ENCODE measurements around the gene BPIFB2. TPM values are rescaled to one million over a fixed set of nuclear protein-coding genes. Genes with fewer than 3 reads are reported as not detected.

The BPIFB2 gene
- total RNA-seq, 1 experiment from 2014 or later = 0.15 TPM

DNA sequence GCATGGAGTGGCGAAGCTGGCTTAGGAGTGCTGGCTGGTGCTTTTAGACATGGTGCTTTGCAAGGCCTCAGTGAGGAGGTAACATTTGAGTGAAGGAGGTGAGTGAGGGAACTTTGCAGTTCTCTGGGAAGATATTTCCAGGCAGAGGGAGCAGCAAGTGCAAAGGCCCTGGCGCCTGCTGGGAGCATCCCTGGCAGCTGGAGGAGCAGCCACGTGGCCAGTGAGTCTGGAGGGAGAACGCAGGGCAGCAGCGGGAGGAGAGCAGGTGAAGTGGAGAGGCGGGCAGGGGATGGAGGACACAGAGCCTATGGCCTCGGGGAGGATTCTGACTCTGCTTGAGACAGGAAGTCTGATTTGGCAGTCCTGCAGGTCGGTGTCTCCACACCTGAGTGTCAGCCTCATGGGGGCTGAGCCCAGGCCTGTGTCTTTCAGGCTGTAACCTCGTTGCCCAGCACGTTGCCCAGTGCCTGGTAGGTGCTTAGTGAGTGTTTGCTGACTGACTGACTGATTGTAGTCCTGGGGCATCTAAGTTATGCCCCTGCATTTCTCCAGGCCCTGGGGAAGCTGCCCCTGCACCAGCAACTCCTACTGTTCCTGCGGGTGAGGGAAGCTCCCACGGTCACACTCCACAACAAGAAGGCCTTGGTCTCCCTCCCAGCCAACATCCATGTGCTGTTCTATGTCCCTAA lies 60.9 kb downstream of the BPIFB2 start:
- Histone ChIP-seq H2AFZ (ENCODE audit: low read depth, low read length, poor library complexity, severe bottlenecking) (no peak overlapping the region), H3K9ac (ENCODE audit: low read length) (no peak overlapping the region), H3K4me2 (ENCODE audit: low read length) (no peak overlapping the region), H3K9me2 (ENCODE audit: insufficient read depth) (no peaks in the 10 kb centered on the region), H4K20me1 (ENCODE audit: insufficient read depth) (no peaks in the 10 kb centered on the region), H3K79me2 (ENCODE audit: insufficient read depth, low read length) (no peaks in the 10 kb centered on the region), H3K27me3 (ENCODE audit: insufficient read depth, low read length) (no peaks in the 10 kb centered on the region), H3K9me3 (ENCODE audit: control insufficient read depth in 1 of 2, insufficient read depth in 1 of 2, low read depth in 1 of 2, low read length in 2 of 2) (no peaks in the 10 kb centered on the region), H3K4me3 (replicated peaks in 1 of 2; ENCODE audit: low read depth in 1 of 2, low read length in 2 of 2) (no peak overlapping the region), H3K27ac (ENCODE audit: low read depth, low read length) (no peak overlapping the region), H3K36me3 (ENCODE audit: control insufficient read depth in 1 of 2, insufficient read depth in 2 of 2, low read length in 2 of 2) (no peaks in the 10 kb centered on the region), H3K4me1 (ENCODE audit: control insufficient read depth in 1 of 2, insufficient read depth in 2 of 2, low read length in 2 of 2) (no peaks in the 10 kb centered on the region)
- BruUV-seq (replicated peaks) = no TSS peak
- intact Hi-C loops (cut with micrococcal nuclease) = no loop called here
- ChIA-PET CTCF (interaction anchor here (0.9 kb wide), 1 partner anchor 8 kb away, joined by 5 read pairs; no protein-coding TSS in a partner anchor), RAD21 (ENCODE audit: low non-redundant PET in 1 of 2, low total read pairs in 2 of 2, uncharacterized antibody in 2 of 2, unreplicated experiment in 2 of 2) (no interaction called here), POLR2A (no interaction called here)
- TF ChIP-seq, protein P1, sequence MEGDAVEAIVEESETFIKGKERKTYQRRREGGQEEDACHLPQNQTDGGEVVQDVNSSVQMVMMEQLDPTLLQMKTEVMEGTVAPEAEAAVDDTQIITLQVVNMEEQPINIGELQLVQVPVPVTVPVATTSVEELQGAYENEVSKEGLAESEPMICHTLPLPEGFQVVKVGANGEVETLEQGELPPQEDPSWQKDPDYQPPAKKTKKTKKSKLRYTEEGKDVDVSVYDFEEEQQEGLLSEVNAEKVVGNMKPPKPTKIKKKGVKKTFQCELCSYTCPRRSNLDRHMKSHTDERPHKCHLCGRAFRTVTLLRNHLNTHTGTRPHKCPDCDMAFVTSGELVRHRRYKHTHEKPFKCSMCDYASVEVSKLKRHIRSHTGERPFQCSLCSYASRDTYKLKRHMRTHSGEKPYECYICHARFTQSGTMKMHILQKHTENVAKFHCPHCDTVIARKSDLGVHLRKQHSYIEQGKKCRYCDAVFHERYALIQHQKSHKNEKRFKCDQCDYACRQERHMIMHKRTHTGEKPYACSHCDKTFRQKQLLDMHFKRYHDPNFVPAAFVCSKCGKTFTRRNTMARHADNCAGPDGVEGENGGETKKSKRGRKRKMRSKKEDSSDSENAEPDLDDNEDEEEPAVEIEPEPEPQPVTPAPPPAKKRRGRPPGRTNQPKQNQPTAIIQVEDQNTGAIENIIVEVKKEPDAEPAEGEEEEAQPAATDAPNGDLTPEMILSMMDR (IDR thresholded peaks at IDR 0.05 in 2 of 3, conservative IDR thresholded peaks at IDR 0.05 in 1 of 3; ENCODE audit: borderline replicate concordance in 1 of 3, insufficient read depth in 1 of 3, low read depth in 2 of 3, low read length in 2 of 3) = no peak
- TF ChIP-seq RAD21 (IDR thresholded peaks at IDR 0.05; ENCODE audit: low read depth) = no peak
- no peak for TF ChIP-seq CEBPB (IDR thresholded peaks at IDR 0.05; ENCODE audit: low read depth)
- no peak for TF ChIP-seq ZFX (IDR thresholded peaks at IDR 0.05)
- no peak for TF ChIP-seq FOSL1 (IDR thresholded peaks at IDR 0.05; ENCODE audit: low read depth)
- TF ChIP-seq, protein P2, sequence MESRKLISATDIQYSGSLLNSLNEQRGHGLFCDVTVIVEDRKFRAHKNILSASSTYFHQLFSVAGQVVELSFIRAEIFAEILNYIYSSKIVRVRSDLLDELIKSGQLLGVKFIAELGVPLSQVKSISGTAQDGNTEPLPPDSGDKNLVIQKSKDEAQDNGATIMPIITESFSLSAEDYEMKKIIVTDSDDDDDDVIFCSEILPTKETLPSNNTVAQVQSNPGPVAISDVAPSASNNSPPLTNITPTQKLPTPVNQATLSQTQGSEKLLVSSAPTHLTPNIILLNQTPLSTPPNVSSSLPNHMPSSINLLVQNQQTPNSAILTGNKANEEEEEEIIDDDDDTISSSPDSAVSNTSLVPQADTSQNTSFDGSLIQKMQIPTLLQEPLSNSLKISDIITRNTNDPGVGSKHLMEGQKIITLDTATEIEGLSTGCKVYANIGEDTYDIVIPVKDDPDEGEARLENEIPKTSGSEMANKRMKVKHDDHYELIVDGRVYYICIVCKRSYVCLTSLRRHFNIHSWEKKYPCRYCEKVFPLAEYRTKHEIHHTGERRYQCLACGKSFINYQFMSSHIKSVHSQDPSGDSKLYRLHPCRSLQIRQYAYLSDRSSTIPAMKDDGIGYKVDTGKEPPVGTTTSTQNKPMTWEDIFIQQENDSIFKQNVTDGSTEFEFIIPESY (IDR thresholded peaks at IDR 0.05; ENCODE audit: extremely low read depth, insufficient replicate concordance, low read length) = no peak
- no peak for TF ChIP-seq YY1 (IDR thresholded peaks at IDR 0.05; ENCODE audit: extremely low read depth, insufficient replicate concordance, low read depth, low read length)
- no peak for TF ChIP-seq TCF7L2 (IDR thresholded peaks at IDR 0.05; ENCODE audit: borderline replicate concordance, extremely low read depth, insufficient read depth, insufficient read length)
- no peak for TF ChIP-seq ELF1 (IDR thresholded peaks at IDR 0.05; ENCODE audit: borderline replicate concordance, low read depth)
- TF ChIP-seq CBX3 (IDR thresholded peaks at IDR 0.05; ENCODE audit: low read depth) = no peak
- TF ChIP-seq ZNF274 (IDR thresholded peaks at IDR 0.05; ENCODE audit: low read depth, low read length) = no peak
- TF ChIP-seq POLR2AphosphoS5 (IDR thresholded peaks at IDR 0.05; ENCODE audit: low read depth, low read length) = no peak
- no peak for TF ChIP-seq SIN3A (IDR thresholded peaks at IDR 0.05; ENCODE audit: low read depth)
- ATAC-seq (no peak), DNase-seq (ENCODE audit: low read depth, low spot score) (no peak)

Data from HCT116 (cell line).